Tibial nerve (tissue), 4 donors: Measurements from ENCODE around the gene SIM1. TPM values are rescaled to one million over a fixed set of nuclear protein-coding genes. Genes with fewer than 3 reads are reported as not detected.
"Not testable (repeated sequence)": the region's sequence is repeated elsewhere in the genome, so short reads cannot be mapped to it uniquely, and the experiment has no call there.

Experiments used
- DNase-seq, 2 donors: peaks; one replicate each; pipeline ENCODE4 v3.0.0-alpha.2; 2019; ENCODE audit warnings: low spot score in 2 of 2
- H3K27ac ChIP-seq, 4 donors: fragments of 200-600 bp; sonication (generic) in 3 of 4; one replicate each; pipeline ENCODE4 v1.5.1; 2017 to 2019; ENCODE audit warnings: mild to moderate bottlenecking in 1 of 4
- H3K27me3 ChIP-seq, 2 donors: fragments of 200-600 bp; sonication (generic) in 1 of 2; one replicate each; pipeline versions ENCODE4 v1.5.1 to v1.6.0; 2017 to 2019
- H3K36me3 ChIP-seq, 3 donors: fragments of 200-600 bp; sonication (generic); one replicate each; pipeline ENCODE4 v1.5.1; 2018 to 2019
- H3K4me1 ChIP-seq, 4 donors: fragments of 200-600 bp; sonication (generic) in 3 of 4; one replicate each; pipeline ENCODE4 v1.5.1; 2017 to 2019
- H3K4me3 ChIP-seq, 4 donors: fragments of 200-600 bp; sonication (generic) in 3 of 4; one replicate each; pipeline ENCODE4 v1.5.1; 2017 to 2019; ENCODE audit warnings: mild to moderate bottlenecking in 1 of 4, moderate library complexity in 1 of 4
- H3K9me3 ChIP-seq, 4 donors: fragments of 200-600 bp; sonication (generic) in 3 of 4; one replicate each; pipeline ENCODE4 v1.5.1; 2017 to 2019
- CTCF ChIP-seq, 5 experiments: fragments of 200-600 bp in 3 of 5; fragments of 450-650 bp in 2 of 5; sonication (generic) in 3 of 5; IDR thresholded peaks; one replicate each; pipeline ENCODE4 v1.5.1; 2016 to 2019; ENCODE audit warnings: antibody characterized with exemption in 5 of 5, mild to moderate bottlenecking in 3 of 5, moderate library complexity in 2 of 5
- EP300 ChIP-seq, 2 donors: sonication (generic); formaldehyde crosslinking; IDR thresholded peaks; one replicate each; pipeline ENCODE4 v1.6.1; 2017; ENCODE audit warnings: antibody characterized with exemption in 2 of 2, mild to moderate bottlenecking in 1 of 2
- POLR2A ChIP-seq, 2 donors: fragments of 450-650 bp; IDR thresholded peaks; one replicate each; pipeline ENCODE4 v1.6.1; 2017; ENCODE audit warnings: antibody characterized with exemption in 2 of 2, mild to moderate bottlenecking in 2 of 2, moderate library complexity in 2 of 2
- WGBS, 2 donors: methylation state at CpG; one replicate each; pipeline ENCODE4 v1.1.5; 2018; 5-methylcytosine and 5-hydroxymethylcytosine counted together
- total RNA-seq, 4 donors: library from RNA; depleted of rRNA; stranded (reverse); fragments of >200 nt; gene quantifications; one replicate each; pipeline ENCODE4 v1.1.0, GENCODE V29; 2016

Gene SIM1
- total RNA-seq, 4 donors from 2014 or later: not detected

GRCh38 chr6:100372326-100373091, 92.2 kb downstream of the SIM1 start:
- DNase-seq: no peak
- Histone ChIP-seq H3K4me1 (no peaks in the 10 kb centered on the region), H3K27me3 (no peaks in the 10 kb centered on the region), H3K27ac (no peak overlapping the region), H3K9me3 (no peaks in the 10 kb centered on the region), H3K4me3 (no peak overlapping the region), H3K36me3 (no peaks in the 10 kb centered on the region)
- 44 to 47% methylated on average over 11 of the region's 11 CpGs for WGBS, 2 donors
- TF ChIP-seq CTCF (IDR thresholded peaks at IDR 0.05): no peak
- no peak for TF ChIP-seq POLR2A (IDR thresholded peaks at IDR 0.05)
- no peak for TF ChIP-seq EP300 (IDR thresholded peaks at IDR 0.05)

GRCh38 chr6:100371591-100371990, 93.1 kb downstream of the SIM1 start:
- 92 to 100% methylated on average over 4 of the region's 4 CpGs for WGBS, 2 donors
- DNase-seq: no peak
- Histone ChIP-seq H3K36me3 (no peaks in the 10 kb centered on the region), H3K4me3 (no peak overlapping the region), H3K4me1 (no peaks in the 10 kb centered on the region), H3K27me3 (no peaks in the 10 kb centered on the region), H3K27ac (no peak overlapping the region), H3K9me3 (no peaks in the 10 kb centered on the region)
- TF ChIP-seq CTCF (IDR thresholded peaks at IDR 0.05) (no peak), POLR2A (IDR thresholded peaks at IDR 0.05) (no peak), EP300 (IDR thresholded peaks at IDR 0.05) (no peak)

GRCh38 chr6:100370265-100370664, 94.5 kb downstream of the SIM1 start:
- no peak for TF ChIP-seq EP300 (IDR thresholded peaks at IDR 0.05)
- no peak for TF ChIP-seq CTCF (IDR thresholded peaks at IDR 0.05)
- no peak for TF ChIP-seq POLR2A (IDR thresholded peaks at IDR 0.05)
- WGBS, 2 donors: 68 to 76% methylated on average over 1 of the region's 1 CpG
- no peaks in the 10 kb centered on the region for H3K9me3 ChIP-seq
- H3K4me1 ChIP-seq: no peaks in the 10 kb centered on the region
- no peaks in the 10 kb centered on the region for H3K27me3 ChIP-seq
- H3K27ac ChIP-seq: no peak overlapping the region
- no peaks in the 10 kb centered on the region for H3K36me3 ChIP-seq
- H3K4me3 ChIP-seq: no peak overlapping the region
- DNase-seq: no peak

- TF ChIP-seq EP300 (IDR thresholded peaks at IDR 0.05) (no peak), POLR2A (IDR thresholded peaks at IDR 0.05) (no peak), CTCF (IDR thresholded peaks at IDR 0.05) (no peak)
- WGBS, 2 donors: 82 to 88% methylated on average over 5 of the region's 5 CpGs
- Histone ChIP-seq H3K9me3 (no peaks in the 10 kb centered on the region), H3K4me3 (no peak overlapping the region), H3K4me1 (no peaks in the 10 kb centered on the region), H3K27ac (no peak overlapping the region), H3K27me3 (no peaks in the 10 kb centered on the region), H3K36me3 (no peaks in the 10 kb centered on the region)
- DNase-seq: no peak
These were observed 98.3 kb downstream of the SIM1 start for GRCh38 chr6:100366419-100366818.

GRCh38 chr6:100363651-100364050, 101.1 kb downstream of the SIM1 start:
- TF ChIP-seq EP300 (IDR thresholded peaks at IDR 0.05): no peak
- no peak for TF ChIP-seq CTCF (IDR thresholded peaks at IDR 0.05)
- no peak for TF ChIP-seq POLR2A (IDR thresholded peaks at IDR 0.05)
- H3K27me3 ChIP-seq: no peaks in the 10 kb centered on the region

GRCh38 chr6:100354736-100355641, 109.7 kb downstream of the SIM1 start:
- H3K27ac ChIP-seq, H3K4me3 ChIP-seq, H3K36me3 ChIP-seq, DNase-seq, H3K27me3 ChIP-seq, H3K9me3 ChIP-seq, H3K4me1 ChIP-seq: not testable (repeated sequence)
- WGBS, 2 donors: 72 to 77% methylated on average over 32 of the region's 35 CpGs

More at GRCh38 chr6:100363651-100364050, 101.1 kb downstream of the SIM1 start:
- no peaks in the 10 kb centered on the region for H3K9me3 ChIP-seq
- no peaks in the 10 kb centered on the region for H3K36me3 ChIP-seq
- H3K4me3 ChIP-seq: no peak overlapping the region
- 48 to 56% methylated on average over 1 of the region's 1 CpG for WGBS, 2 donors
- H3K27ac ChIP-seq: no peak overlapping the region
- DNase-seq: no peak
- no peaks in the 10 kb centered on the region for H3K4me1 ChIP-seq
